ENCODE measurements around the gene ZBTB4. TPM values are rescaled to one million over a fixed set of nuclear protein-coding genes. Genes with fewer than 3 reads are reported as not detected.

The ZBTB4 gene
- total RNA-seq, 4 donors from 2014 or later = 22.7 to 116 (median 39.2) TPM

GRCh38 chr17:7437369-7437863 lies 42.0 kb downstream of the ZBTB4 start:
- Histone ChIP-seq H3K4me1 (peaks cover 0 to 43% of the 10 kb centered on the region in 2 donors), H3K36me3 (no peaks in the 10 kb centered on the region), H3K9me3 (no peaks in the 10 kb centered on the region), H3K27me3 (peaks cover 0 to 23% of the 10 kb centered on the region in 2 donors), H3K4me3 (peak overlapping the region; percentile 15 to 16), H3K27ac (peak overlapping the region; percentile 41 to 64)
- no peak for DNase-seq
- TF ChIP-seq CTCF (IDR thresholded peaks at IDR 0.05) = no peak
- no peak for TF ChIP-seq POLR2A (IDR thresholded peaks at IDR 0.05)
- intact Hi-C loops (cut with DNase I; ENCODE audit: low total_unique reads) = loop anchor here (10.0 kb wide), 1 partner anchor 47 kb away; the partner anchor contains the start of genes POLR2A and SLC35G6

GRCh38 chr17:7436556-7437368 lies 42.7 kb downstream of the ZBTB4 start:
- TF ChIP-seq POLR2A (IDR thresholded peaks at IDR 0.05) (peak in 1 of 2 donors; percentile 43), CTCF (IDR thresholded peaks at IDR 0.05) (peak; percentile 59 to 97 (median 92))
- peak; percentile 57 to 75 for DNase-seq
- Histone ChIP-seq H3K27ac (peak overlapping the region; percentile 28 to 64), H3K36me3 (no peaks in the 10 kb centered on the region), H3K4me1 (peaks cover 0 to 43% of the 10 kb centered on the region in 2 donors), H3K4me3 (peak overlapping the region; percentile 16 to 26), H3K9me3 (no peaks in the 10 kb centered on the region), H3K27me3 (peaks cover 0 to 23% of the 10 kb centered on the region in 2 donors)
- intact Hi-C loops (cut with DNase I; ENCODE audit: low total_unique reads) = loop anchor here (10.0 kb wide), 1 partner anchor 48 kb away; the partner anchor contains the start of genes POLR2A and SLC35G6

GRCh38 chr17:7435676-7436555 lies 43.5 kb downstream of the ZBTB4 start:
- peak overlapping the region; percentile 29 to 30 for H3K4me3 ChIP-seq
- H3K36me3 ChIP-seq = no peaks in the 10 kb centered on the region
- H3K27ac ChIP-seq = peak overlapping the region; percentile 5 to 44
- H3K4me1 ChIP-seq = peaks cover 0 to 43% of the 10 kb centered on the region in 2 donors
- intact Hi-C loops (cut with DNase I; ENCODE audit: low total_unique reads) = loop anchor here (10.0 kb wide), 1 partner anchor 49 kb away; the partner anchor contains the start of genes POLR2A and SLC35G6
- no peaks in the 10 kb centered on the region for H3K9me3 ChIP-seq
- peaks cover 0 to 23% of the 10 kb centered on the region in 2 donors for H3K27me3 ChIP-seq
- no peak for TF ChIP-seq POLR2A (IDR thresholded peaks at IDR 0.05)
- TF ChIP-seq CTCF (IDR thresholded peaks at IDR 0.05) = no peak
- DNase-seq = no peak

- Histone ChIP-seq H3K4me3 (no peak overlapping the region), H3K27me3 (no peaks in the 10 kb centered on the region), H3K9me3 (no peaks in the 10 kb centered on the region), H3K4me1 (peaks cover 0 to 18% of the 10 kb centered on the region in 2 donors), H3K27ac (no peak overlapping the region), H3K36me3 (no peaks in the 10 kb centered on the region)
- no peak for DNase-seq
- intact Hi-C loops (cut with DNase I; ENCODE audit: low total_unique reads) = loop anchor here (10.0 kb wide), 1 partner anchor 53 kb away; the partner anchor contains the start of genes POLR2A and SLC35G6
- no peak for TF ChIP-seq CTCF (IDR thresholded peaks at IDR 0.05)
- no peak for TF ChIP-seq POLR2A (IDR thresholded peaks at IDR 0.05)
Observed at GRCh38 chr17:7432296-7432695, 47.1 kb downstream of the ZBTB4 start.

Data from uterus (tissue), 4 donors.